H9 (cell line): ENCODE measurements around the gene MN1. TPM values are rescaled to one million over a fixed set of nuclear protein-coding genes. Genes with fewer than 3 reads are reported as not detected.

Source experiments
- DNase-seq: peaks from one replicate; pipeline ENCODE4 v3.0.0-alpha.2; 2017
- H2AFZ ChIP-seq: one replicate; pipeline ENCODE4 v1.6.1; 2013; ENCODE audit warnings: mild to moderate bottlenecking, low read length, control low read depth, moderate library complexity
- H2AK5ac ChIP-seq: 2 replicates; pipeline ENCODE4 v1.6.1; 2013; ENCODE audit warnings: low read length, control low read depth, mixed read lengths; ENCODE audit not compliant: insufficient read length
- H2BK120ac ChIP-seq: one replicate; pipeline ENCODE4 v1.6.1; 2013; ENCODE audit warnings: low read depth, mild to moderate bottlenecking, low read length, control low read depth, inconsistent platforms; ENCODE audit not compliant: poor library complexity, severe bottlenecking
- H2BK12ac ChIP-seq: 2 replicates; pipeline ENCODE4 v1.6.1; 2013; ENCODE audit warnings: low read length, control low read depth, mixed read lengths, low read depth; ENCODE audit not compliant: insufficient read length
- H2BK15ac ChIP-seq: 2 replicates; pipeline ENCODE4 v1.6.1; 2013; ENCODE audit warnings: low read depth, low read length, control low read depth
- H2BK20ac ChIP-seq: one replicate; pipeline ENCODE4 v1.6.1; 2013; ENCODE audit warnings: low read depth, mild to moderate bottlenecking, low read length, control low read depth, inconsistent platforms; ENCODE audit not compliant: poor library complexity, severe bottlenecking
- H2BK5ac ChIP-seq: 2 replicates; pipeline ENCODE4 v1.6.1; 2013; ENCODE audit warnings: low read length, control low read depth, mixed read lengths; ENCODE audit not compliant: insufficient read length
- H3K14ac ChIP-seq: 2 replicates; pipeline ENCODE4 v1.6.1; 2013; ENCODE audit warnings: low read length, control low read depth; ENCODE audit not compliant: insufficient read depth
- H3K18ac ChIP-seq: 2 replicates; pipeline ENCODE4 v1.6.1; 2013; ENCODE audit warnings: low read depth, mild to moderate bottlenecking, mixed read lengths, low read length, control low read depth; ENCODE audit not compliant: insufficient read length
- H3K23ac ChIP-seq: 2 replicates; pipeline ENCODE4 v1.6.1; 2013; ENCODE audit warnings: low read length, control low read depth, mixed read lengths, low read depth; ENCODE audit not compliant: insufficient read length
- H3K23me2 ChIP-seq: 2 replicates; pipeline ENCODE4 v1.6.1; 2013; ENCODE audit warnings: low read depth, mild to moderate bottlenecking, mixed read lengths, low read length, control low read depth; ENCODE audit not compliant: insufficient read length, poor library complexity, severe bottlenecking
- H3K27ac ChIP-seq: 2 replicates; pipeline ENCODE4 v1.5.1; 2013; ENCODE audit warnings: low read length, control low read depth, mixed read lengths, low read depth; ENCODE audit not compliant: insufficient read length
- H3K27me3 ChIP-seq: 2 replicates; pipeline ENCODE4 v1.6.1; 2013; ENCODE audit warnings: low read length, control low read depth, inconsistent platforms; ENCODE audit not compliant: insufficient read depth
- H3K4ac ChIP-seq: 2 replicates; pipeline ENCODE4 v1.6.1; 2013; ENCODE audit warnings: low read depth, mild to moderate bottlenecking, control low read depth, inconsistent platforms, low read length, moderate library complexity
- H3K4me1 ChIP-seq: 2 replicates; pipeline ENCODE4 v1.6.1; 2013; ENCODE audit warnings: low read length, control low read depth, inconsistent platforms; ENCODE audit not compliant: insufficient read depth
- H3K4me2 ChIP-seq: 2 replicates; pipeline ENCODE4 v1.6.1; 2013; ENCODE audit warnings: low read length, control low read depth, mixed read lengths; ENCODE audit not compliant: insufficient read length, insufficient read depth
- H3K56ac ChIP-seq: 2 replicates; pipeline ENCODE4 v1.6.1; 2013; ENCODE audit warnings: low read depth, mild to moderate bottlenecking, mixed read lengths, low read length, control low read depth; ENCODE audit not compliant: insufficient read length
- H3K79me1 ChIP-seq: 2 replicates; pipeline ENCODE4 v1.6.1; 2013; ENCODE audit warnings: low read depth, mild to moderate bottlenecking, moderate library complexity, low read length, control low read depth, inconsistent platforms; ENCODE audit not compliant: insufficient read depth, poor library complexity, severe bottlenecking
- H3K79me2 ChIP-seq: 2 replicates; pipeline ENCODE4 v1.6.1; 2013; ENCODE audit warnings: low read length, control low read depth, inconsistent platforms; ENCODE audit not compliant: insufficient read depth
- H3K9ac ChIP-seq: 2 replicates; pipeline ENCODE4 v1.6.1; 2013; ENCODE audit warnings: low read length, control low read depth, mixed read lengths; ENCODE audit not compliant: insufficient read length; ENCODE audit errors: extremely low read depth
- H3K9me3 ChIP-seq: one replicate; pipeline ENCODE4 v1.6.1; 2013; ENCODE audit warnings: low read depth, low read length, inconsistent platforms; ENCODE audit not compliant: control insufficient read depth
- H3T11ph ChIP-seq: one replicate; pipeline ENCODE4 v1.6.1; 2013; ENCODE audit warnings: mild to moderate bottlenecking, low read length, control low read depth, inconsistent platforms
- H4K20me1 ChIP-seq: one replicate; pipeline ENCODE4 v1.6.1; 2013; ENCODE audit not compliant: control insufficient read depth, insufficient read length, insufficient read depth
- H4K5ac ChIP-seq: 2 replicates; pipeline ENCODE4 v1.6.1; 2013; ENCODE audit warnings: low read depth, mild to moderate bottlenecking, mixed read lengths, low read length, control low read depth; ENCODE audit not compliant: insufficient read length
- H4K8ac ChIP-seq: replicated peaks from 2 replicates; pipeline ENCODE4 v1.6.1; 2013; ENCODE audit warnings: low read length, control low read depth, mixed read lengths, low read depth; ENCODE audit not compliant: insufficient read length
- H4K91ac ChIP-seq: 2 replicates; pipeline ENCODE4 v1.6.1; 2013; ENCODE audit warnings: low read depth, mild to moderate bottlenecking, moderate library complexity, mixed read lengths, low read length, control low read depth; ENCODE audit not compliant: insufficient read length
- H3K27ac Mint-ChIP-seq, 3 experiments: 2 replicates in 2 of 3; 3 replicates in 1 of 3; pipeline ENCODE4 v1.8.0; 2020 to 2021; ENCODE audit warnings: mixed read lengths in 3 of 3, mild to moderate bottlenecking in 1 of 3, moderate library complexity in 1 of 3
- H3K27me3 Mint-ChIP-seq: 2 replicates; pipeline ENCODE4 v1.8.0; 2021; ENCODE audit warnings: low read depth, mild to moderate bottlenecking, moderate library complexity, mixed read lengths
- H3K36me3 Mint-ChIP-seq, 3 experiments: 2 replicates in 2 of 3; 3 replicates in 1 of 3; pipeline ENCODE4 v1.8.0; 2020 to 2021; ENCODE audit warnings: low read depth in 3 of 3, mixed read lengths in 3 of 3; ENCODE audit not compliant: insufficient read depth in 1 of 3
- H3K4me1 Mint-ChIP-seq, 2 experiments: 2 replicates each; pipeline ENCODE4 v1.8.0; 2020; ENCODE audit warnings: mixed read lengths in 2 of 2
- H3K4me3 Mint-ChIP-seq, 2 experiments: 2 replicates in 1 of 2; 3 replicates in 1 of 2; pipeline ENCODE4 v1.8.0; 2020 to 2021; ENCODE audit warnings: mild to moderate bottlenecking in 2 of 2, mixed read lengths in 2 of 2, moderate library complexity in 1 of 2
- H3K9me3 Mint-ChIP-seq, 2 experiments: 2 replicates in 1 of 2; 3 replicates in 1 of 2; pipeline ENCODE4 v1.8.0; 2020; ENCODE audit warnings: mild to moderate bottlenecking in 2 of 2, mixed read lengths in 2 of 2, moderate library complexity in 1 of 2
- CTCF ChIP-seq: fragments of 200-600 bp; sonication (generic); conservative IDR thresholded peaks from 3 replicates; pipeline ENCODE4 v1.8.0; 2021; ENCODE audit warnings: antibody characterized with exemption, mild to moderate bottlenecking
- WGBS: extraction: QIAGEN DNeasy Blood & Tissue Kit; methylation state at CpG from one replicate; pipeline ENCODE4 v1.1.7; 2013; ENCODE audit warnings: missing lambda C conversion rate, low lambda C conversion rate, mixed read lengths; ENCODE audit not compliant: insufficient read length; ENCODE audit errors: extremely low coverage; 5-methylcytosine and 5-hydroxymethylcytosine counted together
- total RNA-seq: library from RNA; stranded (reverse); gene quantifications from 2 replicates; pipeline ENCODE4 v1.2.1, GENCODE V29; 2021

MN1 gene
- total RNA-seq, 1 experiment from 2014 or later = 2.8 TPM

GRCh38 chr22:27794226-27794625 is 7.3 kb downstream of the MN1 start:
- Histone ChIP-seq H2AK5ac (no peak overlapping the region), H3K9ac (no peak overlapping the region), H3K4ac (no peak overlapping the region), H4K8ac (no peak overlapping the region), H3K14ac (no peak overlapping the region), H2AFZ (no peak overlapping the region), H2BK15ac (no peak overlapping the region), H3K27me3 (peaks cover 35% of the 10 kb centered on the region; the same call in 1 of the 2 replicates), H3K79me2 (no peaks in the 10 kb centered on the region), H2BK5ac (no peak overlapping the region), H3K9me3 (no peaks in the 10 kb centered on the region), H4K5ac (no peak overlapping the region), H2BK12ac (no peak overlapping the region), H3K23me2 (peaks cover 10% of the 10 kb centered on the region), H3K4me1 (peaks cover 12% of the 10 kb centered on the region; the same call in 1 of the 2 replicates), H3K4me2 (no peak overlapping the region), H2BK20ac (no peak overlapping the region), H4K91ac (no peak overlapping the region), H2BK120ac (no peak overlapping the region), H3K23ac (no peak overlapping the region), H3K56ac (no peak overlapping the region), H4K20me1 (no peaks in the 10 kb centered on the region), H3K27ac (no peak overlapping the region), H3T11ph (no peak overlapping the region), H3K79me1 (no peaks in the 10 kb centered on the region), H3K18ac (no peak overlapping the region)
- Mint-ChIP-seq H3K27ac (no peak overlapping the region), H3K4me3 (peak overlapping the region in 1 of 2 experiments; percentile 62; a peak in 3 of 5 replicates), H3K9me3 (no peaks in the 10 kb centered on the region), H3K4me1 (peaks cover 66 to 71% of the 10 kb centered on the region in 2 experiments), H3K36me3 (peaks cover 0 to 5% (median 2%) of the 10 kb centered on the region in 3 experiments; a peak in 2 of 7 replicates), H3K27me3 (peaks cover 91% of the 10 kb centered on the region)
- TF ChIP-seq CTCF = no peak; the same call in 2 of the 3 replicates
- WGBS = no CpG with 5 or more reads among the region's 5 CpGs
- DNase-seq = no peak
